GM12878 (cell line): ENCODE data around the gene LSP1.

Source experiments
- BHLHE40 ChIP-seq, 2 experiments: fragments of 450-650 bp in 1 of 2; IDR thresholded peaks; 2 replicates each; pipeline ENCODE4 v1.6.1; 2011 to 2017; ENCODE audit warnings: low read depth in 2 of 2, borderline replicate concordance in 1 of 2, improper control_type of control experiment in 1 of 2, low read length in 1 of 2, mild to moderate bottlenecking in 1 of 2
- EZH2 ChIP-seq: IDR thresholded peaks from 2 replicates; pipeline ENCODE4 v1.6.1; 2012; ENCODE audit warnings: low read depth, mild to moderate bottlenecking, control low read depth, inconsistent platforms, low read length, borderline replicate concordance; ENCODE audit not compliant: control insufficient read depth
- NFIC ChIP-seq: IDR thresholded peaks from 2 replicates; pipeline ENCODE4 v1.6.1; 2012; ENCODE audit warnings: low read depth, mild to moderate bottlenecking, inconsistent platforms, low read length, moderate library complexity
- POLR2A ChIP-seq: IDR thresholded peaks from 2 replicates; pipeline ENCODE4 v1.6.1; 2011; ENCODE audit warnings: low read depth, mild to moderate bottlenecking, low read length
- SUPT20H ChIP-seq: IDR thresholded peaks from 2 replicates; pipeline ENCODE4 v1.6.1; 2011; ENCODE audit warnings: low read depth, mild to moderate bottlenecking, low read length, moderate library complexity, borderline replicate concordance; ENCODE audit not compliant: control insufficient read depth
- TCF7 ChIP-seq: IDR thresholded peaks from 2 replicates; pipeline ENCODE4 v1.6.1; 2014; ENCODE audit warnings: antibody characterized with exemption, borderline replicate concordance
- TF ChIP-seq, protein P1 (sequence below): fragments of 450-650 bp; IDR thresholded peaks from 2 replicates; pipeline ENCODE4 v1.6.1; 2017; ENCODE audit warnings: antibody characterized with exemption, mild to moderate bottlenecking, moderate library complexity
- TF ChIP-seq, protein P2 (sequence below), 3 experiments: IDR thresholded peaks in 2 of 3; conservative IDR thresholded peaks in 1 of 3; 2 replicates each; pipeline ENCODE4 v1.5.1; 2011; ENCODE audit warnings: low read depth in 3 of 3, low read length in 3 of 3, mild to moderate bottlenecking in 3 of 3, control low read depth in 2 of 3, moderate library complexity in 2 of 3, inconsistent platforms in 1 of 3, mixed read lengths in 1 of 3; ENCODE audit not compliant: control insufficient read depth in 2 of 3, insufficient read depth in 1 of 3; ENCODE audit errors: extremely low read depth in 1 of 3
- TF ChIP-seq, protein P3 (sequence below): IDR thresholded peaks from 2 replicates; pipeline ENCODE4 v1.6.1; 2012; ENCODE audit warnings: low read length, inconsistent platforms

DNA sequence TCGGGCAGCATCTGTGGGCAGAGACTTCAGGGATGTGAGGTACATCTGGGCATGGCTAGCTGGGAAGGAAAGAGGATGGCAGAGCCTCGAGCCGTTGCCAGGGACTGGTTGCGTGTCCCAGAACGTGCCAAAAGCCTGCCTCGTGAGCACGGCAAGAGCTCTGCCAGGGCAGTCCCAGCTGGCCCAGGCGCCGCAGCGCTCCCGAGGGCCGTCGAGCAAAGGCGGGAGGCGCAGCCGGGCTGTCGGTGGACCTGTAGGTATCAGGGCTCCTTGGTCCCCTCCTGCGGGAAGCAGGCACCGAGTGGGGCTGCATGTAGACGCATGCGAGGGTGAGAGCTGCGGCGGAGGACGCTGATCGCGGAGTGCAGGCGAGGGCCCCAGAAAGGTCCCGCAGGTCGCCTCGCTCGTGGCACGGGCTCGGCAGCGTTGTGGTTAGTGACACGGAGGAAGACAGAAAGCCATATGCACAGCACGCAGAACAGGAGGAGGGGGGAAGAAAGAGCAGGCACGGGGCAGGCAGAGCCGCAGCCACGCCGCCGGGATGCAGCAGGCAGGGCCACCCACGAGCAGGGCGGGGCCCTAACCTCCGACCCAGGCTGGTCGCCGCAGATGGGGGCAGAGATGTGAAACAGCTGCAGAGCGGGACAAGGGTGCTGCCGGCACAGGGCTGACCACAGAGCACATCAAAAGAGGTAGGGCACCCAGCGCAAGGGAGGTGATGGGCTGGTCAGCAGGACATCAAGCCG lies 18.0 kb downstream of the LSP1 start:
- TF ChIP-seq, protein P1, sequence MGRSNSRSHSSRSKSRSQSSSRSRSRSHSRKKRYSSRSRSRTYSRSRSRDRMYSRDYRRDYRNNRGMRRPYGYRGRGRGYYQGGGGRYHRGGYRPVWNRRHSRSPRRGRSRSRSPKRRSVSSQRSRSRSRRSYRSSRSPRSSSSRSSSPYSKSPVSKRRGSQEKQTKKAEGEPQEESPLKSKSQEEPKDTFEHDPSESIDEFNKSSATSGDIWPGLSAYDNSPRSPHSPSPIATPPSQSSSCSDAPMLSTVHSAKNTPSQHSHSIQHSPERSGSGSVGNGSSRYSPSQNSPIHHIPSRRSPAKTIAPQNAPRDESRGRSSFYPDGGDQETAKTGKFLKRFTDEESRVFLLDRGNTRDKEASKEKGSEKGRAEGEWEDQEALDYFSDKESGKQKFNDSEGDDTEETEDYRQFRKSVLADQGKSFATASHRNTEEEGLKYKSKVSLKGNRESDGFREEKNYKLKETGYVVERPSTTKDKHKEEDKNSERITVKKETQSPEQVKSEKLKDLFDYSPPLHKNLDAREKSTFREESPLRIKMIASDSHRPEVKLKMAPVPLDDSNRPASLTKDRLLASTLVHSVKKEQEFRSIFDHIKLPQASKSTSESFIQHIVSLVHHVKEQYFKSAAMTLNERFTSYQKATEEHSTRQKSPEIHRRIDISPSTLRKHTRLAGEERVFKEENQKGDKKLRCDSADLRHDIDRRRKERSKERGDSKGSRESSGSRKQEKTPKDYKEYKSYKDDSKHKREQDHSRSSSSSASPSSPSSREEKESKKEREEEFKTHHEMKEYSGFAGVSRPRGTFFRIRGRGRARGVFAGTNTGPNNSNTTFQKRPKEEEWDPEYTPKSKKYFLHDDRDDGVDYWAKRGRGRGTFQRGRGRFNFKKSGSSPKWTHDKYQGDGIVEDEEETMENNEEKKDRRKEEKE, result no peak
- TF ChIP-seq SUPT20H (no peak), POLR2A (no peak), NFIC (no peak), TCF7 (no peak), EZH2 (no peak), BHLHE40 (IDR thresholded peaks at IDR 0.05; ENCODE audit: borderline replicate concordance in 1 of 2, low read depth in 2 of 2, low read length in 1 of 2) (no peak)
- TF ChIP-seq, protein P2, sequence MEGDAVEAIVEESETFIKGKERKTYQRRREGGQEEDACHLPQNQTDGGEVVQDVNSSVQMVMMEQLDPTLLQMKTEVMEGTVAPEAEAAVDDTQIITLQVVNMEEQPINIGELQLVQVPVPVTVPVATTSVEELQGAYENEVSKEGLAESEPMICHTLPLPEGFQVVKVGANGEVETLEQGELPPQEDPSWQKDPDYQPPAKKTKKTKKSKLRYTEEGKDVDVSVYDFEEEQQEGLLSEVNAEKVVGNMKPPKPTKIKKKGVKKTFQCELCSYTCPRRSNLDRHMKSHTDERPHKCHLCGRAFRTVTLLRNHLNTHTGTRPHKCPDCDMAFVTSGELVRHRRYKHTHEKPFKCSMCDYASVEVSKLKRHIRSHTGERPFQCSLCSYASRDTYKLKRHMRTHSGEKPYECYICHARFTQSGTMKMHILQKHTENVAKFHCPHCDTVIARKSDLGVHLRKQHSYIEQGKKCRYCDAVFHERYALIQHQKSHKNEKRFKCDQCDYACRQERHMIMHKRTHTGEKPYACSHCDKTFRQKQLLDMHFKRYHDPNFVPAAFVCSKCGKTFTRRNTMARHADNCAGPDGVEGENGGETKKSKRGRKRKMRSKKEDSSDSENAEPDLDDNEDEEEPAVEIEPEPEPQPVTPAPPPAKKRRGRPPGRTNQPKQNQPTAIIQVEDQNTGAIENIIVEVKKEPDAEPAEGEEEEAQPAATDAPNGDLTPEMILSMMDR (IDR thresholded peaks at IDR 0.05 in 2 of 3, conservative IDR thresholded peaks at IDR 0.05 in 1 of 3; ENCODE audit: control insufficient read depth in 2 of 3, extremely low read depth in 1 of 3, insufficient read depth in 1 of 3, low read depth in 3 of 3, low read length in 3 of 3), result no peak
- TF ChIP-seq, protein P3, sequence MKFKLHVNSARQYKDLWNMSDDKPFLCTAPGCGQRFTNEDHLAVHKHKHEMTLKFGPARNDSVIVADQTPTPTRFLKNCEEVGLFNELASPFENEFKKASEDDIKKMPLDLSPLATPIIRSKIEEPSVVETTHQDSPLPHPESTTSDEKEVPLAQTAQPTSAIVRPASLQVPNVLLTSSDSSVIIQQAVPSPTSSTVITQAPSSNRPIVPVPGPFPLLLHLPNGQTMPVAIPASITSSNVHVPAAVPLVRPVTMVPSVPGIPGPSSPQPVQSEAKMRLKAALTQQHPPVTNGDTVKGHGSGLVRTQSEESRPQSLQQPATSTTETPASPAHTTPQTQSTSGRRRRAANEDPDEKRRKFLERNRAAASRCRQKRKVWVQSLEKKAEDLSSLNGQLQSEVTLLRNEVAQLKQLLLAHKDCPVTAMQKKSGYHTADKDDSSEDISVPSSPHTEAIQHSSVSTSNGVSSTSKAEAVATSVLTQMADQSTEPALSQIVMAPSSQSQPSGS, result no peak
